GM13976 (cell line): Measurements from ENCODE around the gene ZNF19.

Experiments used
- DNase-seq: peaks from one replicate; pipeline ENCODE4 v3.0.0; 2012; ENCODE audit warnings: low spot score
- in situ Hi-C: fragments of 300-500 bp; cut with MboI; formaldehyde crosslinking; loops from one replicate; pipeline ENCODE4 v1.12.0; 2022; ENCODE audit warnings: low sequenced_read_pairs, mixed read lengths, inconsistent platforms; ENCODE audit not compliant: unreplicated experiment
- TF ChIP-seq, protein P1 (sequence below): IDR thresholded peaks from 2 replicates; pipeline ENCODE4 v1.5.1; 2012; ENCODE audit warnings: borderline replicate concordance, mild to moderate bottlenecking; ENCODE audit not compliant: insufficient read depth; ENCODE audit errors: extremely low read depth, missing control alignments, control extremely low read depth

Gene ZNF19

DNA sequence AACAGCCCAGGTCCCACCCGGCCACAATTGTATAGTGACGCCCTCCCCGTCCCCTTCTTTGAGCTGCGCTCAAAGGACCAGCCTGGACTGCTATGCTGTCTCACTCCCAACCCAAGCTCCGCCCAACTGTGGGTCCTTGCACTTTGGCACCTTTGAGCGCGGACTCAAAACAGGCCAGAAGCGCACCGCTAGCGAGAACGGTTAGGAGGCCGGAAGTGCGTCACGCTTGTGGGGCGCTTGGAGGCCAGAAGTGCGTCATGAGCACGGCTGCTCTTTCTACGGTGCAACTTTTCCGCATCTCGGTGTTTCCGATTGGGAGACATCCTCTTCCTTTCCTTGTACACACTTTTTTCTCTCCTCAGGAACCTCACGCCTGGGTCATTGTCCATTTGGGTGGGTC, at the start of gene ZNF19:
TSS of gene ZNF19 (minus strand) at position 203 of the 400 bp plus-strand sequence. CDS start 7,210 bp downstream, outside the sequence.
- no peak for DNase-seq
- in situ Hi-C loops = no loop called here
- TF ChIP-seq, protein P1, sequence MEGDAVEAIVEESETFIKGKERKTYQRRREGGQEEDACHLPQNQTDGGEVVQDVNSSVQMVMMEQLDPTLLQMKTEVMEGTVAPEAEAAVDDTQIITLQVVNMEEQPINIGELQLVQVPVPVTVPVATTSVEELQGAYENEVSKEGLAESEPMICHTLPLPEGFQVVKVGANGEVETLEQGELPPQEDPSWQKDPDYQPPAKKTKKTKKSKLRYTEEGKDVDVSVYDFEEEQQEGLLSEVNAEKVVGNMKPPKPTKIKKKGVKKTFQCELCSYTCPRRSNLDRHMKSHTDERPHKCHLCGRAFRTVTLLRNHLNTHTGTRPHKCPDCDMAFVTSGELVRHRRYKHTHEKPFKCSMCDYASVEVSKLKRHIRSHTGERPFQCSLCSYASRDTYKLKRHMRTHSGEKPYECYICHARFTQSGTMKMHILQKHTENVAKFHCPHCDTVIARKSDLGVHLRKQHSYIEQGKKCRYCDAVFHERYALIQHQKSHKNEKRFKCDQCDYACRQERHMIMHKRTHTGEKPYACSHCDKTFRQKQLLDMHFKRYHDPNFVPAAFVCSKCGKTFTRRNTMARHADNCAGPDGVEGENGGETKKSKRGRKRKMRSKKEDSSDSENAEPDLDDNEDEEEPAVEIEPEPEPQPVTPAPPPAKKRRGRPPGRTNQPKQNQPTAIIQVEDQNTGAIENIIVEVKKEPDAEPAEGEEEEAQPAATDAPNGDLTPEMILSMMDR = no peak

DNA sequence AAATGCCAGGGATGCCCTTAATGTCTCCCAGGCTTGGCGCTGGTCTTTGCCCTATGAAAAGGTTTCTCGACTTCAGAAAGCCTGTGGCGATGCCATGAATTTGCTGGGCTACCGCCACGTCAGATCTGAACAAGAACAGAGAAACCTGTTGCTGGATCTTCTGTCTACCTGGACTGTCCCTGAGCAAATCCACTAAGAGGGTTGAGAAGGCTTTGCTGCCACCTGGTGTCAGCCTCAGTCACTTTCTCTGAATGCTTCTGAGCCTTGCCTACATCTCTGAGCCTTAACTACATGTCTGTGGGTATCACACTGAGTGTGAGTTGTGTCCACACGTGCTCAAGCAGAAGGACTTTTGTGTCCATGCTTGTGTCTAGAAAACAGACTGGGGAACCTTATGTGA, 48.5 kb upstream of the ZNF19 start:
- peak; percentile 72 for DNase-seq
- in situ Hi-C loops = no loop called here
- TF ChIP-seq, protein P1 = peak; percentile 62

DNA sequence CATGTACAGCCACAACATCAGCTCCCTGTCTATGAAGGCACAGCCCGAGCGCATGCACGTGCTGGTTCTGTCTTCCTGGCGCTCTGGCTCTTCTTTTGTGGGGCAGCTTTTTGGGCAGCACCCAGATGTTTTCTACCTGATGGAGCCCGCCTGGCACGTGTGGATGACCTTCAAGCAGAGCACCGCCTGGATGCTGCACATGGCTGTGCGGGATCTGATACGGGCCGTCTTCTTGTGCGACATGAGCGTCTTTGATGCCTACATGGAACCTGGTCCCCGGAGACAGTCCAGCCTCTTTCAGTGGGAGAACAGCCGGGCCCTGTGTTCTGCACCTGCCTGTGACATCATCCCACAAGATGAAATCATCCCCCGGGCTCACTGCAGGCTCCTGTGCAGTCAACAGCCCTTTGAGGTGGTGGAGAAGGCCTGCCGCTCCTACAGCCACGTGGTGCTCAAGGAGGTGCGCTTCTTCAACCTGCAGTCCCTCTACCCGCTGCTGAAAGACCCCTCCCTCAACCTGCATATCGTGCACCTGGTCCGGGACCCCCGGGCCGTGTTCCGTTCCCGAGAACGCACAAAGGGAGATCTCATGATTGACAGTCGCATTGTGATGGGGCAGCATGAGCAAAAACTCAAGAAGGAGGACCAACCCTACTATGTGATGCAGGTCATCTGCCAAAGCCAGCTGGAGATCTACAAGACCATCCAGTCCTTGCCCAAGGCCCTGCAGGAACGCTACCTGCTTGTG, 47.8 kb upstream of the ZNF19 start:
- no peak for DNase-seq
- TF ChIP-seq, protein P1 = no peak
- in situ Hi-C loops = no loop called here

DNA sequence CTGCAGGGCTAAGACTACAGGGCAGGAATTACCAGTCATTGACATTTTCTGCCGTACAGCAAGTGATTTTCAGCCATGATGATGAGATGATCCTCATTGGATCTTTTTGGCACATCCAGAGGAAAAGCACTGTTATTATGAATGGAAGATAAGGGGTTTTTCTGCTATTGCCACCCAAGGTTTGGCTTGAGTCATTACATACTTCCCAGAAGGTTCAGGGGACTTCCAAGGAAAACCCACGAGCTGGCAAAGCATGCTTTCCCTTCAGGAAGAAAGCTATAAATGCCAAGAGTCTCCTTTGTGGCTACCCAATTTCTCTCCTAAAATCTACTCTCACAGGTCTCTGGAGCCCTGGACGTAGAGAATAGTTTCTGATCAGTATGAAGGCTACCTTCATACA, 43.2 kb upstream of the ZNF19 start:
- in situ Hi-C loops = no loop called here
- DNase-seq = no peak
- TF ChIP-seq, protein P1 = no peak

DNA sequence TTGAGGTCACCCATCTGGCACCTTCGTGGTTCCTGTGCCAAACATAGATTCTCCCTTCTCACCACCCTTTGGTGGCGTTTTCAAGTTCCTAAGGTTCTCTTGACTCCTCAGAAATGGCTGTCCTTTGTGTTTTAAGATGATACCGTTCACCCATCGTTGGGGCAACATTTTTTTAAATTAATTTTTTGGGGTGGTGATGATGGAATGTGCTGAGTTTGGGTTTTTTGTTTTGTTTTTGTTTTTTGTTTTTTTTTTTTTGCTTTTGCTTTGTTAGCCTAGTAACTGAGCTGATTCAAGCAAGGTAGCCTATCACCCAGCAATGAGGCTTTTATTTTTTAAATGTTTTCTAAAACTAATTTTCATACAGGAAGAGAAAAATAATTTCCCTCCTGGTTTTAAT, 39.7 kb upstream of the ZNF19 start:
- in situ Hi-C loops = no loop called here
- TF ChIP-seq, protein P1 = no peak
- no peak for DNase-seq

DNA sequence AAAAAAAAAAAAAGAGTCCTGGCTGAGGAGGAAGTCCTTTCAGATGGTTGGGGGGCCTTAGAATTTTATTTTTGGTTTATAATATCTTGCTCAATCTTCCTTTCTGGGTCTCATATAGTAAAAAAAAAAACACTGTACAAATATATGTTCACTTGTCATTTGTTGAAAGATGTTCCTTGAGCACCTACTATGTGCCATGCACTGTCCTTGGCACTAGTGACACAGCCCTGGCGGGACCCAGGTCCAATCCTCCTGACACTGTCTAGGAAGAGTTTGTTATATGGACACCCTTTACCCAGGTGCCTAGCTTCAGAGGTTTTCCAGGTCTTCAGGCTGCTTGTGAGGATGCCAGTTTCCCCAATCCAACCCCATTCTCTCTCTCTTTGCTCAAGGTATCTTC, 39.1 kb upstream of the ZNF19 start:
- in situ Hi-C loops = no loop called here
- TF ChIP-seq, protein P1 = no peak
- DNase-seq = no peak
